Stomach (tissue), 9 donors: ENCODE measurements around the gene SCGB1D4. TPM values are rescaled to one million over a fixed set of nuclear protein-coding genes. Genes with fewer than 3 reads are reported as not detected.

ENCODE experiments used
- DNase-seq, 2 donors: peaks; one replicate each; pipeline versions ENCODE4 v3.0.0 to v3.0.0-alpha.2; 2013 to 2019
- H3K27ac ChIP-seq, 5 donors: fragments of 200-600 bp in 4 of 5; sonication (generic) in 4 of 5; one replicate each; pipeline ENCODE4 v1.5.1; 2013 to 2019; ENCODE audit warnings: mild to moderate bottlenecking in 1 of 5, moderate library complexity in 1 of 5
- H3K27me3 ChIP-seq, 3 donors: fragments of 200-600 bp; sonication (generic); one replicate each; pipeline ENCODE4 v1.5.1; 2017 to 2019; ENCODE audit warnings: mixed run types in 1 of 3
- H3K36me3 ChIP-seq, 4 donors: fragments of 200-600 bp; sonication (generic); 1 replicate in 3 of 4; 2 replicates in 1 of 4; pipeline ENCODE4 v1.5.1; 2016 to 2019
- H3K4me1 ChIP-seq, 4 donors: fragments of 200-600 bp; sonication (generic); one replicate each; pipeline ENCODE4 v1.5.1; 2016 to 2019
- H3K4me3 ChIP-seq, 4 donors: fragments of 200-600 bp; sonication (generic) in 3 of 4; one replicate each; pipeline ENCODE4 v1.5.1; 2016 to 2019; ENCODE audit warnings: mild to moderate bottlenecking in 1 of 4
- H3K9me3 ChIP-seq, 4 donors: fragments of 200-600 bp; sonication (generic); one replicate each; pipeline ENCODE4 v1.5.1; 2016 to 2019
- CTCF ChIP-seq, 7 experiments: fragments of 450-650 bp in 4 of 7; fragments of 200-600 bp in 3 of 7; sonication (generic) in 3 of 7; IDR thresholded peaks; one replicate each; pipeline ENCODE4 v1.5.1; 2016 to 2019; ENCODE audit warnings: antibody characterized with exemption in 7 of 7, control low read depth in 2 of 7, mild to moderate bottlenecking in 1 of 7
- EP300 ChIP-seq: sonication (generic); formaldehyde crosslinking; IDR thresholded peaks from one replicate; pipeline ENCODE4 v1.6.1; 2017; ENCODE audit warnings: antibody characterized with exemption
- POLR2A ChIP-seq, 4 donors: fragments of 450-650 bp; IDR thresholded peaks; one replicate each; pipeline ENCODE4 v1.6.1; 2016; ENCODE audit warnings: antibody characterized with exemption in 4 of 4, control low read depth in 2 of 4, mild to moderate bottlenecking in 1 of 4, moderate library complexity in 1 of 4
- POLR2AphosphoS5 ChIP-seq, 3 donors: sonication (generic); formaldehyde crosslinking; IDR thresholded peaks; one replicate each; pipeline ENCODE4 v1.6.1; 2016; ENCODE audit warnings: antibody characterized with exemption in 3 of 3
- WGBS, 5 donors: extraction: QIAGEN DNeasy Blood & Tissue Kit in 3 of 5; methylation state at CpG; one replicate each; pipeline versions ENCODE4 v1.1.5 to v1.1.7; 2013 to 2018; 5-methylcytosine and 5-hydroxymethylcytosine counted together
- intact Hi-C: fragments of 100-400 bp; cut with DNase I; formaldehyde crosslinking; loops from one replicate; pipeline ENCODE4 v1.15.1; 2023; ENCODE audit warnings: low total_unique reads
- polyA plus RNA-seq, 3 donors: library from polyadenylated mRNA; stranded (reverse); fragments of 200-250 nt; gene quantifications; one replicate each; pipeline ENCODE4 v1.2.3, GENCODE V29; 2013
- total RNA-seq, 5 donors: library from RNA; depleted of rRNA; stranded (reverse); fragments of >200 nt; gene quantifications; one replicate each; pipeline versions ENCODE4 v1.1.0 to v1.2.3, GENCODE V29; 2014 to 2016
- donor health status: healthy with polysubstance abuse.
- donor health status: Bipolar disorder and iron deficiency.
- donor health status: healthy.

SCGB1D4 gene
- total and polyA plus RNA-seq, 8 donors = not detected

DNA sequence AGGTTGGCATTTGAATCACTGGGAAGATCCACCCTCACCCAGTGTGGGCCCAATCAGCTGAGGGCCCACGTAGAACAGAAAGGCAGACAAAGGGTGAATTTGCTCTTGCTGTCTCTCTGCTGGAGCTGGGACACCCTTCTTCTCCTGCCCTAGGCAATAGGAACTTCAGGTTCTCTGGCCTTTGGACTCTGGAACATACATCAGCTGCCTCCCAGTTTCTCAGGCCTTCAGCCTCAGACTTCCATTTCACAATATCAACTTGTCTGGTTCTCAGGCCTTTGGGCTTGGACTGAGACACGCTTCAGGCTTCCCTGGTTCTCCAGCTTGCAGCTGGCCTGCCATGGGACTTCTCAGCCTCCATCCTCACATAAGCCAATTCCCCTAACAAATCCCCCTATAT lies 23.6 kb upstream of the SCGB1D4 start:
- Histone ChIP-seq H3K36me3 (no peaks in the 10 kb centered on the region), H3K4me1 (peaks cover 0 to 18% (median 0%) of the 10 kb centered on the region in 4 donors), H3K27ac (no peak overlapping the region), H3K27me3 (peaks cover 0 to 7% (median 0%) of the 10 kb centered on the region in 3 donors), H3K9me3 (no peaks in the 10 kb centered on the region), H3K4me3 (no peak overlapping the region)
- intact Hi-C loops = no loop called here
- TF ChIP-seq POLR2AphosphoS5 (IDR thresholded peaks at IDR 0.05) = no peak
- no peak for TF ChIP-seq EP300
- TF ChIP-seq POLR2A (IDR thresholded peaks at IDR 0.05) = no peak
- no peak for TF ChIP-seq CTCF (IDR thresholded peaks at IDR 0.05)
- WGBS, 5 donors = 77 to 91% (median 86%) methylated on average over 2 of the region's 2 CpGs
- no peak for DNase-seq

- no peak overlapping the region for H3K4me3 ChIP-seq
- no peak for TF ChIP-seq CTCF (IDR thresholded peaks at IDR 0.05)
- TF ChIP-seq POLR2A (IDR thresholded peaks at IDR 0.05) = no peak
- no peak for TF ChIP-seq POLR2AphosphoS5 (IDR thresholded peaks at IDR 0.05)
- TF ChIP-seq EP300 = no peak
- no peaks in the 10 kb centered on the region for H3K9me3 ChIP-seq
- H3K36me3 ChIP-seq = no peaks in the 10 kb centered on the region
- no peak overlapping the region for H3K27ac ChIP-seq
- H3K4me1 ChIP-seq = no peaks in the 10 kb centered on the region
- H3K27me3 ChIP-seq = peaks cover 0 to 30% (median 0%) of the 10 kb centered on the region in 3 donors
- intact Hi-C loops = no loop called here
- WGBS, 5 donors = 57 to 79% (median 65%) methylated on average over 1 of the region's 1 CpG
- no peak for DNase-seq
Measured at GRCh38 chr11:62315431-62315830, 16.6 kb upstream of the SCGB1D4 start.

- no peaks in the 10 kb centered on the region for H3K36me3 ChIP-seq
- intact Hi-C loops = loop anchor here (5.0 kb wide), 1 partner anchor 138 kb away; no protein-coding TSS in a partner anchor
- 51 to 58% (median 56%) methylated on average over 7 of the region's 7 CpGs for WGBS, 5 donors
- TF ChIP-seq POLR2AphosphoS5 (IDR thresholded peaks at IDR 0.05) (no peak), CTCF (IDR thresholded peaks at IDR 0.05) (no peak), POLR2A (IDR thresholded peaks at IDR 0.05) (no peak), EP300 (no peak)
- H3K27ac ChIP-seq = no peak overlapping the region
- H3K4me3 ChIP-seq = no peak overlapping the region
- H3K9me3 ChIP-seq = peaks cover 0 to 7% (median 2%) of the 10 kb centered on the region in 4 donors
- H3K4me1 ChIP-seq = no peaks in the 10 kb centered on the region
- peaks cover 0 to 37% (median 8%) of the 10 kb centered on the region in 3 donors for H3K27me3 ChIP-seq
- no peak for DNase-seq
Measured at GRCh38 chr11:62309991-62310390, 11.1 kb upstream of the SCGB1D4 start.

DNA sequence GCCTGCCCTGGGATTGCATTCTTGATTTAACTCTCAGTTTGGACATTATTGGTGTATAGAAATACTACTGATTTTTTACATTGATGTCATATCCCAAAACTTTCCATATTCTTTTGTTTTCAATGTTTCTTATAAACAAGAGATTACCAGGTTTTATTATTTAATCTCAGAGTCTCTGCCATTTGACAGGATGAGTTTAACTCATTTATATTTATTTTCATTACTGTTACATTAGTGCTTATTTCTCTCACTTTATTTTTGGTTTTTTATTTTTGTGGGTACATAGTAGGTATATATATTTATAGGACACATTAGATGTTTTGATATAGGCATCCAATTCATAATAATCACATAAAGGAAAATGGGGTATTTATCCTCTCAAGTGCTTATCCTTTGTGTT lies 9.1 kb upstream of the SCGB1D4 start:
- Histone ChIP-seq H3K4me3 (no peak overlapping the region), H3K27ac (no peak overlapping the region), H3K27me3 (peaks cover 0 to 27% (median 8%) of the 10 kb centered on the region in 3 donors), H3K36me3 (no peaks in the 10 kb centered on the region), H3K9me3 (peaks cover 0 to 7% (median 2%) of the 10 kb centered on the region in 4 donors), H3K4me1 (no peaks in the 10 kb centered on the region)
- DNase-seq = no peak
- TF ChIP-seq POLR2AphosphoS5 (IDR thresholded peaks at IDR 0.05) (no peak), CTCF (IDR thresholded peaks at IDR 0.05) (no peak), EP300 (no peak)
- intact Hi-C loops = no loop called here
